Right kidney (tissue), 1 donor: ENCODE measurements around the gene GRIN2C.
A peak's percentile ranks its signal among the peaks of the same experiment; 100 is the strongest.

Source experiments
- DNase-seq: peaks from one replicate; pipeline ENCODE4 v3.0.0-alpha.2; 2016

GRIN2C gene

DNA sequence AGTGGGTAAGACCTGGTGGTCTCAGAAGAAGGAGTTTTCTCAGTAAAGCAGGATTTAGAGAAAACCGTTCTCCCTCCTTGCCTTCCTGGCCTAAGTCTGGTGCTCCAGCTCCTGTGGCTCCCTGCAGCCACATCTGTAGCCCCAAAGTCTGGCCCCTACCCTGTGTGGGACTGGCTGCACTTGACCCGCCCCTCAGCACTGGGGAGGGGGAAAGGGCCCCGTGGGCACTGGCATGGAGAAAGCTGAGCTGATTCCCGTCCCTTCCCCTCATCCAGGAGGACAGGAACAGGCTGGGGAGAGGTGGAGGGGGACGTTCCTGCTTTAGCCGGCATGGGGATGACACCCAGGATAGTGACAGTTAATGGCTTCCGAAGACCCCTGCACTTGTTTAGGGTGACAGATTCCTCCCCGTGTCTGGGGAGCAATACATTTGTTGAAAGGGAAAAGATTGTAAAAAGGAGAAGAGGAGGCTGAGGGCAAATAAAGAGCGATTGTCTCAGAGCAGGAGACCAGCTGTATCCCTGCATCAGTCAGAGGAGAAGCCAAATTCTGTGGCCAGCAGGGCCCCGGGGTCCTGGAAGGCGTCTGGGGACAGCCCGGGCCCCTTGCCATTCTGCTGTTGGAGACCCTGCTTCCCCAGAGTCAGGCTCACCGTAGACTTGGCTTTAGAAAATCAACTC lies 37.9 kb downstream of the GRIN2C start:
- no peak for DNase-seq

DNA sequence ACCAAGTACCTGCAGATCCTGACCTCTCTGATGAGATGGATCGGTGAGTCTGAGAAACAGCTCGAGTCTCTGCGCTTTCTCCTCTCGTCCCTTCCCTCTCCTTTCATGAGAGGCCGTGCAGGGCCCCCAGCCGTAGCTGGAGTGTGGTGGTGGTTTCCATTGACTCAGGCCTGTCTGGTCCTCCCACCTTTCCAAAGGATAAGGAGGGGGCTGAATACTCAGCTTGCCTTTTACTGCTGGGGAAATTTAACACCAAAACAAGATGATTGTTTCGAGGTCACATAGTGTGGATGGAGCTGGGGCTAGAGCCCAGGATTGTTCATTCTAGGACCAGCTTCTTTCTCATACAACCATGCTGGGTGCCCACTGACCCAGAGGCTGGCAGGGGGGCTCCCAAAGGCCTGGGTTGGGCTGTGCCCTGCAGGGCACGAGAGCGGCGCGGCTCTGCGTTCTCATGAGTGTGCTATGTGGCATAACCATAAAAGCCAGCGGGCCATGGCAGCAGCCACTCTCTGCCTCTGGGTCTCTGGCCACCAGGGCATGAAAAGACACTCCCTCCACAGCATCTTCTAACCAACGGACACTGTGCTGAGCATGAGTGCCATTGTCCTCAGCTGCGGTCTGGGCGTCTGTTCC lies 39.8 kb downstream of the GRIN2C start:
- peak; percentile 67 for DNase-seq

DNA sequence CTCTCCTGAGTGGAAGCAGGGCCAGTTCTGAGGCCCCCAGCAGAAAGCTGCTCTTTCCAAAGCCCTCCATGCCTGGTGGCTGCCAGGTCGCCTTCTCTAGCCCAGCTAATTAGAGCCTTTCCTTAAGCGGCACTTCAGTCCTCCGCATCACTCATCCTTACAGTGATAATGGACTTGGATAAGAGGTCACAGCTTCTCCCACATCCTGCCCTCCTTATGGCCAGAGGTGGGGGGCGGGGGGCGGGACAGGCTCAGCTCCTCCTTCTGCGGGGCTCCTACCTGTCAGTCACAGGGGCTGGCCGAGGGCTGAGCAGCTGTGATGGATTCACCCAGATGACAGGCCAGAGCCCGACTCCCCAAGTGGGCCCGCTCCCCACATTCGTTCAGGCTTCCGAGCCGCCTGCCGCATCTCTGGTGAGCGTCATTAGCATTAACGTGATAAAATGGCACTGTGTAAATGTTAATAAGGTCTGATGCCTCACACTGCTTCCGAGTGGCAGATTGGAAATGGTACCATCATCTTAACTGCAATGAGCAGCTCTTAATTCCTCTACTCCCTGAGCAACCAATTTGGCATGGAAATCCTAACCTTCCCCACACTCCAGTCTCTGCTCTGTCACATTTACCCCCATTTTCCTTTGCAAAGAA lies 41.3 kb downstream of the GRIN2C start:
- DNase-seq, result no peak

GRCh38 chr17:74816905-74817620 lies 42.6 kb downstream of the GRIN2C start:
- no peak for DNase-seq

GRCh38 chr17:74815550-74816370 lies 43.9 kb downstream of the GRIN2C start:
- DNase-seq, result no peak

- no peak for DNase-seq
These were observed 44.6 kb downstream of the GRIN2C start for GRCh38 chr17:74815067-74815466.

GRCh38 chr17:74814453-74814852 lies 45.2 kb downstream of the GRIN2C start:
- no peak for DNase-seq

DNA sequence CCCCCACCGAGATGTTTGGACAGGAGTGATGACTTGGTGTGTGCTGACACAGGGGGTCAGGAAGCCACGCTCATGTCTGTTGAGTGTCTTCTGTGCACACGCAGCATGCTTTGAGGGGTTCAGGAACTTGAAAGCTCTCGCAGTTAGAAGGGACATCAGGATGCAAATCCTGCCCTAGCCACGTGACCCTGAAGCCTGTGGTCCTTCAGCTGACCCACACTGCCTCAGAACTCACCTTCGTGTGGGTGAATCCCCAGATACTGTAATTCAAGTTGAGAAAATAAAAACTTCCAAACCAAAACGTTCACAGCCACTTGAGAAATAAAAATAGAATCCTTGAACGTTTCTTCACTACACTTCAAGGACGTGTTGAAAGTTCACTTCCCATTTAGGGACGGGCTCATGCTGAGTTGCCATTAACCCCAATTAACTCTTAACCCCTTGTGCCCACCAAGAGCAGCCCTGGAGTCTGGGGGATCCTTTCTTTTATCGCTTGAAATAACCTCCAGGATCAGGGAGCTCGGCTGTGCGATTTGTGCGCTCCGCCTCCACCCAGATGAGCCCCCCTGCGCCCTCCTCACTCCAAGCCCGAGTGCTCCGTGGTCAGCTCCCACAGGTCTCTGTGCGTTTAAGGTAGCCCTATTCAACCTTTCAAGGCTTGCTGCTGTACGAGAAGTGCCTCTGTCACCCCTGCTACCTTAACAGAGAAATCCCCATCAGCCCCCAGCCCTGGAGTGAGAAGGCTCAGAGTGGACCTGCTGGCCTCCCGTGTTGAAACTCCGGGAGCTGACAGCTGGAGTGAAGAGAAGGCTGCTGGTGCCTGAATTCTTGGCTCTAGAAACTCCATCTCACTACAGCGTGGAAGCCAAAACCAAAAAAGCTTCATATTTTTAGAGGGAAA lies 47.3 kb downstream of the GRIN2C start:
- peak; percentile 61 for DNase-seq

- no peak for DNase-seq
These were observed 48.8 kb downstream of the GRIN2C start for GRCh38 chr17:74810699-74811485.

DNA sequence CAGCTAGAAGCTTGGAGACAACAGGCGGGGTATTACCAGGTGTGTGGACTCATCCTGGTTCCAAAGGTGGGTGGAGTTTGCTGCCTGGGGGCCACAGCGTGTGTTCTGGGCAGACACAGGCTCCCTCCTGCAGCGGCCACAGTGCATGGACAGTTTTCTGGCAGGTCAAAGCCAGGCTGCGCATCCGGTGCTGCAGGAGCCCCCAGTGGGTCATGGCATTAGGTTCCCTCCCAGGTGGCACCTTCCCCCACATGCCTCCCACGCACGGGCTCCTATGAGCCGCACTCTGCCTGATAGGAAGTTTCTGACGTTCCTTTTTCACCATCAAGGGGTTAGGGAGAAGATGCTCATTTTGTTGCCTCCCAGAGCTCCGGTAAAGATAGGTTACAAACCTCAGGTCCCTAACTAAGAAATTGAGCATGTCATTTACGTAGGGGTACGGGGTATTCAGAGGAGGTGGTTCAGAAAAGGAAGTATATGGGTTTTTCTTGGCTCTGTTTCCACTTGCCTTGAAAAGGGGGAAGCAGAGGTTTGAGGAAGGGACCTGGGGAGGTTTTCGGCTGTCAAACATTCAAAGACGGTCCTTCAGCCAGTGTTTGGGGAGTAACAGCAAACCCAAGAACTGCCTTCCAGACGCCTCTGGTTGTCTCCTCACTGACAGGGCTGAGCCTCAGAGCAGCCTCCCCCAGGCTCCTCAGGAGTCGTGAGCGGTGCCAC lies 50.8 kb downstream of the GRIN2C start:
- DNase-seq, result no peak

DNA sequence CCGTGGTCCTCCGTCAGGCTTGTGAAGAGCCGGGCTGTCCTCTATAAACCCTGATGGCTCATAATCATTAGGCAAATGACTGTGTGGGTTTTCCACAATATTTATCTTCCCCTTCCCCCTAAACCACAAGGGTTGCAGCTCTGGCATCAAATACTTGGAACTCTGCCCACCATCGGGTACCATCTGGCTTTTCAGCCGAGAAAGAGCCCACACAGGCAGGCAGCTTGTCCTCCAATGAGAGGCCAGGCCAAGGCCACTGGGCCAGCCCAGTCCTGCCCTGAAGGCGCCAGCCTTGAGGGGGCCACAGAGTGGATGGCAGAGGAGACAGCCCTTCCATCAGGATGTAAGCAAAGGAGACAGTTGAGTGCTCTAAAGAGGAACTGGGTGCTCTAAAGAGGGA lies 51.8 kb downstream of the GRIN2C start:
- DNase-seq, result no peak

DNA sequence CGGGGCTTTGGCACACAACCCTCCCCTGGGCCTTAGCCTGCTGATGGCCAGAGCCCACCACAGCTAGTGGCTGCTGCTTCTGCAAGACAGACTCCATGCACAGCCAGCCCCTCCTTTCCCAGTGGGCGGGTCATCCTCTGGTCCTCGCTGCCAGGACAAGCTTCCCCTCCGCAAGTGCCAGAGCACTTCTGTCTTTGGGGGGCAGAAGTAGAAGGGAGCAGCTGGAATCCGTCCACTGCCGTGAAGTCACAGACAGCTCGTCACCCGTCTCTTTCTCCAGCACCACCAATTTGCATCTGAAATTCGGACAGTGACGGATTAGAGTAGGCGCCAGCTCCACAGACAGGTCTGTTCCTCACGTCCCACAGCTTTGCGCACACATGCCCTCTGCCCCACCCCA lies 52.2 kb downstream of the GRIN2C start:
- no peak for DNase-seq

DNA sequence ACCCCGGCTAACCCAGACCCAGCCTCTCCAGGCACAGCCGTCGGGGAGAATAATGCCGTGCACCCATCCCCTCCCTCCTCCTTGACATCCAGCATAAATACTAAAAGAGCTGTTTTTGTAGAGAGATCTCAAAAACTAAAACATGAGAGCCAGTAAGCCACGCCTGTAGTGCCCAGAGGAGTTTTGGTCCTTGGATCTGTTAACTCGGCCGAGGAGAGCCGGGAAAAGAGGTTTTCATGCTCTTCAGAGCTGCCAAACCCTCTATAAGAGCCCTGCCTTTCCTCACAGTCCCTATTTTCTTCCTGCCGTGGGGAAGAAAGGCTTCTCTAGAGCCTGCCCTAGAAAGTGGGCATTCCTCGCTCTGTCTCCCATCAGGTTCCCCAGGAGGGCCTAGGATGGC lies 53.4 kb downstream of the GRIN2C start:
- no peak for DNase-seq

DNA sequence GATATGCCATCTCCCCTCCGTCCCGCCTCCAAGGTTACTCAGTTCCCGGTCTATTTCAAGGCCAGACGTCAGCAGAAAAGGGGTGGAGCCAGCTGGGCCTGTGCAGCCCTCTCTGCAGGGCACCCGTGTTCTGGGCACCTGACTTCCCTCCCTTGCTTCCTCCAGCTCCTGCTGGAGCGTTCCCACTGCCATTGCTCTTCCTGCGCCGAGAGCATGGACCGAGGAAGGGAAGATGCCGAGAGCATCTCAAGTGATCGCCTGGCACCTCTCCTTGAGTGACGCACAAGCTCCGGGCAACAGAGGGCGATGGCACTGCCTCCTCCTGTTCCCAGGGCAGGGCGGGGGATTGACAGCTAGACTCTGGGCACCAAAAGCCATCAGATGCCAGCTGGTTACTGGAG lies 54.1 kb downstream of the GRIN2C start:
- DNase-seq, result no peak

DNA sequence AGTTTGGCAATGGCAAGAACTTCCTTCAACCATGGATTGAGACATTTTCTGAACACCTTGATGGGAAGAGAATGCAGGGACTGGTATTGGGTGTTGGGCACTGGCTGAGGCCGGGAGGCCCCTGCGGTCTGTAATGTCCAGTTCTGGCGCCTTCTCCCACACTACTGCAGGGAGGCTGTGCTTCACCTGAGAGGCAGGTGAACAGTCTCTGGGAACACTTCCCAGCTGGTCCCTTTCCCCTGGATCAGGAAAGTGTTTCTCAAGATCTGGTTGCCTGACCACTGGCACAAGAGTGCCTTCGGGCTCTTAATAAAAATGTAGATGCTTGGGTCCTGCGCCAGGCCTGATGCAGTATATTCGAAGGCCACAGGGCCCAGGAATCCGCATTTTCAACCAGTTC lies 55.0 kb downstream of the GRIN2C start:
- DNase-seq, result no peak

DNA sequence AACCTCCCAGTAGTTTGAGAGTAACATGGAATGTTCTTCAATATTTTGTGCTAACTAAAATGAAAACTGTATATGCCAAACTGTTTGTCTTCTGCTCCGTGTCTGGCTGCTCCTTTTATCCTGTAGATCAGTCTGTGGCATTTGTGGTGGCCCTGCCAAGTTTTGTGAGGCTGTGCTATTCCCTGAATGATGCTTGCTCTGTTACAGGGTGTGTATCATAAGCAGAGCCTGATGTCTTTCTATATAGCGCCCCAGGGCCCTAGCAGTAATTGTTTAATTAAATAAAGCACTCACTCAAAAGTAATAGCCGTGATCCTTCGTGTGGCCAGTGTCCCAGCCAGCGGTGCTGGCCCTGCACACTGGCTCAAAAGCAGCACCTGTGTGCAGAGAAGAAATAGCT lies 55.7 kb downstream of the GRIN2C start:
- DNase-seq, result no peak

DNA sequence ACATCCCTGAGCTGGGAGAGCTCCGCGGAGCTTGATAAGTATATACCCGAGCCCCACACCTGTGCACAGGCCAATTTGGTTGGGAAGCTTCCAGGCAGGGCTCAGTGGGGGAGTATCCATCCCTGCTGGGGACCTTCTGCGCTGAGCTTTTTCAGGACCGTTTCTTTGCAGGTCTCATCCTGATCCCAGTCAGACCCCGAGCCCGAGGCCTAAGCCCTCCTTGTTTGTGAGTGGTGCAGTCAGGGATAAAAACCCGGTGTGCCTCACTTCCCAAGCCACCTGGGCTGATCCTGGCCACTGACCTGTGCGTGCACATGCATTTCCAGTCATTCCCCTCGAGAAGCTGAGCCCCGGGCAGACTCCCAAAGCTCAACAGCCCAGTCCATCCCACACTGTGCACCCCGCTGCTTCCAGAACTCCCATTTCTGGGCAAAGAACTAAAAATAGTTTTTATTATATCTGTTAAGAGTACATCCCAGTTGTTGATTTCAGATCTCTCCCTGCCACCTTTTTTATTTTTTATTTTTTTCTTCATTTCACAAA lies 56.2 kb downstream of the GRIN2C start:
- no peak for DNase-seq

DNA sequence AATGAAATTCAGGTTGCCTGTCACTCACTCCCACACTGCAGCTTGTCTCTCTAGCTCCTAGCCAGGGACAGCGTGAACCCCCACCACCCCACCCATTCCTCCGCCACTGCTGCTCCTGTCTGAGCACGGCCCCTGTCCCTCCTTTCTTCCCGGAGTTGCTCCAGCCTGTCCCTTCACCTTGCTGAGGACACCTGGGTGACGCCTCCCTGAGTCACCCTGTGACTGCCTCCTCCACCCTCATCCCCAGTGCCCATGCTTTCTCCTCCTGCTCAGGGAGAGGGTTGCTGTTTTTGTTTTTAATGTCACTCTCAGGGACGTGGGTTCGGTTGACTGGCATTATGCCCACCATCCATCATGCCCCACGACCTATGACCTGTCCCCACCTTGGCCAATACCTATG lies 57.8 kb downstream of the GRIN2C start:
- DNase-seq, result no peak

GRCh38 chr17:74800531-74800930 lies 59.2 kb downstream of the GRIN2C start:
- DNase-seq, result no peak
